ENCODE data around the gene RPS21.
A peak's percentile ranks its signal among the peaks of the same experiment; 100 is the strongest.

The RPS21 gene

DNA sequence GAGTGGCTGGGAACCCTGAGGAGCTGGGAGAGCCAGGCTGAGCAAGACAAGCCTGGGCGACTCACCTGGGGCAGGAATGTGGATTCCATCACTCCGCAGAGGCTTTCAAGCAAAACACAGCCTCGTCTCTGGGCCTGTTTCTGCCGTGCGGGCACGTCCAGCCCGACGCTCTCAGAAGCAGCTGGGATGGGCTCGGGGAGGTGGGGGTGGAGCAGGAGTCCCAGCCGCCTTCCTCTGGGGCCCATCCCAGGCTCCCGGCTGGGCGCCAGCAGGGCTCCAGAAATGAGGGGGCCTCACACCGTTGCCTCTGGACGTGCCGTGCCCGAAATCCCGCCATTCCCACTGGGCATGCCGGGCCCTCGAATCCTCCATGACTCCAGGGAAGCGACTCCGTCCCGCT, 8.7 kb upstream of the RPS21 start:
- DNase-seq (ENCODE audit: low spot score) = no peak

GRCh38 chr20:62381202-62381797, 5.6 kb upstream of the RPS21 start:
- no peak for DNase-seq (ENCODE audit: low spot score)

- DNase-seq (ENCODE audit: low spot score) = no peak
These were observed 5.1 kb upstream of the RPS21 start for GRCh38 chr20:62381842-62382241.

DNA sequence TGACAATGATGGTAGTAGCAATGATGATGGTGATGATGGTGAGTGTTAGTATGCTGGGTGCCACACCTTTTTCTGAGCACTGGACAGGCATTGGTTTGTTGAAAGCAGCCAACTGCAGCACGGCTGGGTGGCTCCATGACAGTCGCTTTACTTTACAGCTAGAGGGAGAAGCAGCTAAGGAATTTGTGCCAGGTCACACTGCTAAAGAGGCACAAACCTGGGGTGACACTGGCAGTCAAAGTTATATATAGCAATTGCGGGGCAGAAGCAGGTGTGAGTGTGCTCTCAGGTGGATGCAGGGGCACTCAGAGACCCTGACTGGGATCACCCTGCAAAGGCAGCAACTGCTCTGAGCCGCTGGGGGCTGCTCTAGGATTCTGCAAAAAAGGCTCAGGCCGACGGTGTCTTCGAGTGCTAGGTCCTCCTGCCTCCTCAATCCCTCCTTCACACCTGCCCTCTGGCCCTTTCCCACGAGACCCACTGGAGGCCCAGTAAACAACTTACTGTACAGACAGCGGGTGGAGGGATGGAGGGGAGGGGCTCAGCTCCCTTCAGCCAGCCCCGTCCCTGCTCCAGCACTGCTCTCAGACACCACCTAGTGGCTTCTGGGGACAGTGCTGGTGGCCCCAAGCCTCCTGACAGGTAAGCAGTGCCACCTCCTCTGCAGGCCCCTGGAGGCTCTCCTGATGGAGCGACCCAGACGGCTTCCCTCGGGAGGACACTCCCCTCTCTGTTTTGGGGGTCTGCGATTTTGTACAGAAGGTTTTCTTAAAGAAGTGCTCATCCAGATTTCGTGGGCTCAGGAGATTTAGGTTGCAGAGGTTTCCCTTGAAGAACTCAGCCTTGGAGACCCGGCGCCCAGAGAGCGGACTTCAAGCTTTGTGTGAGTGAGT, 4.4 kb upstream of the RPS21 start:
- DNase-seq (ENCODE audit: low spot score) = peak; percentile 97

GRCh38 chr20:62387219-62387913, 463 bp downstream of the RPS21 start:
- DNase-seq (ENCODE audit: low spot score) = no peak

- DNase-seq (ENCODE audit: low spot score) = no peak
These were observed 1.2 kb downstream of the RPS21 start for GRCh38 chr20:62387933-62388635.

DNA sequence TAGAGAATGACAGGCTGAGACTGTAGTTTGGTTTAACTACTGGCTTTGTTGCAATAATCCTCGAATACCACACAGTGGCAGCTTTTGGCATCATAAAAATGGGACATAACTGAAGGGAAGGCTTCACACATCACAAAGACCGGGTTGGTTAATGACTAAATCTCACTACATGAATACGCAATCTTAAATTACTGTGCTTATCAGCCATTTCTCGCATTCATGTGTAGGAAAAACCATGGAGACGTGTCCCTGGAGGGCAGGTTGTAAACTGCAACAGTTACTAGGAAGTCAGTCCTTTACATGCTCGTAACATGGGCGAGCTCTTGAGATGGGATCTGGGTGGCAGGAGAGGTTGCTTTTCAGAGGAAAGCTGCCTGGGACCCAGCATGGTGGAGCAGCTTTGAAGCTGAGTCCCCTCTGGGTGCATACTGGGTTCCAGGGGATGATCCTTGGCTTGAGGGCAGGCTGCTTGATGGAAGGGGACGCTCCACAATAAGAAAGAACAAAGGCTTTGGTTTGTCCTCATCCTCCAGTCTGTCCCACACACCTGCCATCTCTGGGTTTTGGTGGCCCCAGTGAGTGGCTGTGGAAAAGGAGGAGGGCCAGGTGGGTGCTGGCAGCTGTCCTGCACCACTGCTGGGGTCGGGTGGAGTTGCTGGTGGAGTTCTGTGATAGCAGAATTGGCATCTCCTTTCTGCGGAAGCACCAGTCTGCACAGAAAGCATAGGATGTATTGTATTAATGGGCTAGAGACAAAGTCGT, 2.1 kb downstream of the RPS21 start:
- no peak for DNase-seq (ENCODE audit: low spot score)

DNA sequence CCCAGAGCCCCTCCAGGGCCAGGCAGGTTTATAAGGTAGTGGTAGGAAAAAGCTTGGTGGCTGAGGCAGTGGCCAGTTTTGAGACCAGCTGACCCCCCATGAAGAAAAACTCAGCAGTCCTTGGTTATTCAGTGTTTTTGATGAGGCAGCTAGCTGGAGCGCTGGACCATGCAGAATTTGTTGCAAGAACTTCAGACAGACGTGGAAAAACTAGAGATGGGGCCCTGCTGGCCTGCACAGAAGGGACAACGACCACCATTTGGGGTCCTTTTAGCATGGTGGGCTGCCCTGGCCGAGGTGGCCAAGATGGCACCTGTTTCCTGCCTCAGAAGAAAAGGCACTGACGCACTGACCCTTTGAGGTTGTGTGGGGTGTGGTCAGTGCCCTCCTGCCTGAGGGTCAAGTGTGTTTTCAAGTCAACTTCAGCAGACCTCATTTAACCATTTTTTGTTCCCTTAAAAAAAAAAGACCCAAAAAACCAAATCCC, 2.7 kb downstream of the RPS21 start:
- no peak for DNase-seq (ENCODE audit: low spot score)

DNA sequence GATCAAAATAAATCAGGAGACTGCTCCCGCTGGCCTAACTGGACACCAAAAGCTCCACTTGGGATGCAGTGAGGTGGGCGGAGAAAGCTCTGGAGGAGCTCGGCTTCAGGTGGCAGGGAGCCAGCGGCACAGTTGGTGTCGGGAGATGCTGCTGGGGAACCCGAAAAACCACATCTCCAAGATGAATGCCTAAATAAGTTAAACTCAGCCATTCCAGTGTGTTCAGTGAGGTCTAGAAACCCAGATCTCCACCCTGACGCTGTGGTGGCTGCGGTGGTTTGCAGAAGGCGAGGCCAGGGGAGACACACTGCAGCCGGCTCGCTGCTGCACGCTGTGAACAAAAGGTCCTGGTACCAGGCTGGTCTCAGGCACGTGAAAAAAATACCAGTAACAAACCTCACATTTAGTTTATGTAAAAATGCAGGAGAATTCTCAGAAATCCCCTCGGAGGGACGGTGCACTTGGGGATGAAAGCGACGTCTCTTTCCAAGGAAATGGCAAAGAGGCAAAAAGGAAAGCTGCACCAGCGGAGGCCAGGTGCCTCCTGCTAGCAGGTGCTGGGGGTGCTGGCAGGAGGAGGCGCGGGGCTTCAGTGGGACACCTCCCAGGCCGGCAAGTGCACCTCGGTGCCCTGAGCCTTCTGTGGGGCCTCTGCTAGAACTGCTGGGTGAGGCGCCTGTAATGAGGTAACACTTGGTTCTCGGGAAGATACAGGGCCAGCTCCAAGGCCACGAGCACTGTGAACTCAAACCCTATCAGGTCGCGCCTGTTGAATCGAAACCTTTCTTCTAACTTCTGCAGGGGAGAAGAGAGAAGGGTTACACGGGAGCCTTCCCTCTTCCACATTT, 3.6 kb downstream of the RPS21 start:
- no peak for DNase-seq (ENCODE audit: low spot score)

DNA sequence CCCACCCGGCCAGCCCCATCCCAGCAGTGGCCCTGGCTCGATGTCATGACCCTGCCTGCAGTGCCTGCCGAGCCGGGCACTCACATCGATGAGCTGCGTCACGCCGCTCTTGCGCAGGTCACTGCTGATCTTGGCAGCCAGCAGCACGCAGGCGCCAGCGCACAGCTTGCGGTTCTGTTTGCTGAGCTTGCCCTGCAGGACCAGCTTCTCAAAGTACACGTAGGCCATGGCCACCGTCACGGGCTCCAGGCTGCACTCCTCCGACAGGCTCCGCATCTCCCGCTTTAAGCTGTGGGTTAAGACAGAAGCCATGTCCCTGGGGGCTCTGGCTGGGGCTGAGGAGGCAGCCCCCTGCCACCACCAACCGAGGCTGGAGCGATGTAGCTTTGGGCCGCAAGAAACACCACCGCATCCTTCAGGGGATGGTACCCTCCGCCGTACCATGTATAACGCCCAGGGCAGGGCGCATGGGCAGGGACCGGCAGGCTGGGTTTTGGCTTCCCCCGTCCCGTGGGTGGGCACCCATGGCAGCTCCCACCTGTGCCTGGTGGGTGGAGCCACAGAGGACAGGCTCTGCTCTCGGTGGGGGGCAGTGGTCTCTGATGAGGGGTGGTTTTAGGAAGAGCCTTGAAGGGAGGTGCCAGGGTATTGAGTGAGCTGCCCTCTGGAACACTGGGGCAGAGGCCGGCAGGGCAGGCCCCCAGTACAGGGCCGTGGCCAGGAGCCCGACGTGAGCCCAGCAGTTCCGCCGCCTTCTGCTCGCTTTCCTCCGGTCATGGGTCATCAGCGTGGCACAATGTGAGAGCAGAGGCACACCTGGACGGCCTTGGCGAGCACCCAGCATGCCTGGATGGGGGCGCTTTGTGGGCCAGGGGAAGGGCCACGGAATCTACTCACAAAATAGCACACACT, 4.5 kb downstream of the RPS21 start:
- DNase-seq (ENCODE audit: low spot score) = no peak

DNA sequence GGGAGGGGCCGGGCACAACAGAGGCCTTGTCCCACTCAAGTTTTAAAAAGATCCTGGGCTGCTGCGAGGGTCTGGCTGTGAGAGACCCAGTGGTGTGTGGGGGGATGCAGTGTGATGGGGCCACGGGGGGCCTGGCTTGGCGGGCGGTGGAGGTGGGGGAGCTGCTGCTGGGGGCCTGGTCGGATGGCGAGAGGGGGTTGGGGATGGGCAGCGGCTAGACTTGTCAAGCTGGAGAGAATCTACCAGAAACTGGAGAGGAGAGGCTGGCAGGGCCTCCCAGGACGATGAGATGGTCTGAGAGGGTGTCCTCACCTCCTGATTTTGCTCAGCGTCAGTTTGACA, 5.1 kb downstream of the RPS21 start:
- no peak for DNase-seq (ENCODE audit: low spot score)

DNA sequence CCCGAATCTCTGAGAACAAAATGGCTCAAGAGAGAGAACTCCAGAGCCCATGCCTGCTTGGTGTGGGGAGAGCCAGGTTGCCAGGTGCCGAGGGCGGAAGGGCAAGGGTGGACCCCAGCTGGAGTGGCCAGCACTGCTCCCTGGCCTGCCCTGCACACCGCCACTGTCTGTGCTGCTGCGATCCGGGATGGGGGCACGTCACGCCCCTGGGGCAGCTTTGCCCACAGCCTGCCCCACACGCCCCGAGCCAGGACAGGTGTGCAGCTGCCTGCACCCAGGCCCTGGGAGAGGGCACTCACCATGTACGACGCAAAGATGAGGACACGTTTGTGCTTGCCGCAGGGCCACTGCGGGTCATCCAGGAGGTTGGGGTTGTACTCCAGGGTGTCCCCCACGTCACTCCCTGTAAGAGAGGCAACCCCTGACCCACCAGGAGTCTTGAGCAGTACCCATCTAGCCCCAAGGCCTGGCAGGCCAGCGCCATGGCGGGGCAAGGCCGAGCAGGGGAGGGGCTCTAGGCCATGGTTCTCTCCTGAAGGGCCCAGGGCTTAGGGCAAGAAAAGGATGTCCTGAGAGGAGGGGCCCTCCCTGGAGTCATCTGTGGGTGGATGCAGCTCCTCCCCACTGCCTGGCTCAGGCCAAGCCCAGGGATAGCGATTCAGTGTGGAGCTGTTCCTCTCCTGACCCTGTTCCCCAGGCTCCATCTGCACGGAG, 5.9 kb downstream of the RPS21 start:
- DNase-seq (ENCODE audit: low spot score) = no peak

- no peak for DNase-seq (ENCODE audit: low spot score)
These were observed 6.4 kb downstream of the RPS21 start for GRCh38 chr20:62393335-62393665.

- no peak for DNase-seq (ENCODE audit: low spot score)
These were observed 6.9 kb downstream of the RPS21 start for GRCh38 chr20:62393830-62394229.

DNA sequence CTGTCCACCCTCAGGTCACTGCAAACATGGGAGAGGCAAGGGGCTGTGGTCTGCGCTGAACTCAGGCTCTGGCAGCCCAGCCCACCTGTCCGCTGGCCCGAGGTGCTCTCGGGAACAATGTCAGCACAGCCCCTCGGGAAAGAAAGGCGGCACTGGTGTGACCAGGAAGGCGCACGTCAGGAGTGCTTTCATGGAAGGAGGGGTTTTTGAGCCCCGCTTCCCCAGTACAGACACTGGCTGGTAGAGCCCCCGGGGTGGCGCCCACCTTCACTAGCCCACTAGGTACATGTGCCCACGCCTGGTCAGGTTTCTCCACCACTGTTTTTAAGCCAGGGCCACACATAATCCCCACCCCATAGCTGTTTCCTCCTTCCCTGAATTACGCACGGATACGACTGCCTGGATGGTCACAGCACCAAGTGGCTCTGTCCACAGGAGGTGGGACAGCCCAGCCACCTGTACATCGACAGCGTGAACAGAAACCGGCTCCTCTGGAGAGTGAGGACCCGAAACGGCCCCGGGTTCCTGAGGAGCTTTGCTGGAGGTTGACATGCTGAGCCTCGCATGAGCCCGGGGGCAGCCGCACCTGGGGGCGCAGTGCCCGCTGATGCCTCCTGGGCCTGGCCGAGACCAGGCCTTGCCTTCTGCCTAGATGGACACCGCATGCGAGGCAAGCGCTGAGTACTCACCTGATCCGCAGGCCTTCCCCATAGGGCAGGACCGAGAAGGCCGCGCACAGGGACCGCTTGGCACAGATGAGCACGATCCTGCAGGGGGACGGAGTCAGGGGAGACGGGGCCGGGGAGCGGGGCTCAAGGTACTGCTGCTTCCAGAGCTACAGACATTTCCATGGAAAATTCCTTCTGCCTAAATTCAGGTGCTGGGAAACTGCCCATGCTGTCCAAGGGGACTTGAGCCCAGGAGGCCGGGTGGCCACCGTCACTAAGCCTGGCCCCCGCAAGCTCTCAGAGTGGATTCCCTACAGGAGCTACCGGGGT, 7.6 kb downstream of the RPS21 start:
- DNase-seq (ENCODE audit: low spot score) = no peak

- no peak for DNase-seq (ENCODE audit: low spot score)
These were observed 8.7 kb downstream of the RPS21 start for GRCh38 chr20:62395311-62396242.
